GM13976 (cell line): ENCODE results near the gene LRRN4.

Experiments
- DNase-seq: peaks from one replicate; pipeline ENCODE4 v3.0.0; 2012; ENCODE audit warnings: low spot score
- CTCF ChIP-seq: IDR thresholded peaks from 2 replicates; pipeline ENCODE4 v1.5.1; 2012; ENCODE audit warnings: borderline replicate concordance, mild to moderate bottlenecking; ENCODE audit not compliant: insufficient read depth; ENCODE audit errors: extremely low read depth, missing control alignments, control extremely low read depth
- in situ Hi-C: fragments of 300-500 bp; cut with MboI; formaldehyde crosslinking; loops from one replicate; pipeline ENCODE4 v1.12.0; 2022; ENCODE audit warnings: low sequenced_read_pairs, mixed read lengths, inconsistent platforms; ENCODE audit not compliant: unreplicated experiment

Gene LRRN4

GRCh38 chr20:6066582-6066981, 12.7 kb upstream of the LRRN4 start:
- TF ChIP-seq CTCF: no peak
- no peak for DNase-seq
- in situ Hi-C loops: no loop called here

GRCh38 chr20:6061544-6061943, 7.7 kb upstream of the LRRN4 start:
- DNase-seq: no peak
- no peak for TF ChIP-seq CTCF
- in situ Hi-C loops: no loop called here

- in situ Hi-C loops: no loop called here
- DNase-seq: no peak
- no peak for TF ChIP-seq CTCF
These were observed 6.4 kb upstream of the LRRN4 start for GRCh38 chr20:6060213-6060612.

GRCh38 chr20:6058684-6059295, 4.9 kb upstream of the LRRN4 start:
- in situ Hi-C loops: no loop called here
- no peak for DNase-seq
- TF ChIP-seq CTCF: no peak

- no peak for TF ChIP-seq CTCF
- DNase-seq: no peak
- in situ Hi-C loops: no loop called here
These were observed 3.8 kb upstream of the LRRN4 start for GRCh38 chr20:6057691-6058090.

GRCh38 chr20:6057139-6057538, 3.3 kb upstream of the LRRN4 start:
- TF ChIP-seq CTCF: no peak
- in situ Hi-C loops: no loop called here
- DNase-seq: no peak

- no peak for TF ChIP-seq CTCF
- DNase-seq: no peak
- in situ Hi-C loops: no loop called here
These were observed 2.2 kb upstream of the LRRN4 start for GRCh38 chr20:6055981-6056569.
